Measurements from ENCODE around the gene GPR27.

GPR27 gene

GRCh38 chr3:71709908-71710511 lies 43.6 kb upstream of the GPR27 start:
- H3K4me3 Mint-ChIP-seq, result no peak overlapping the region
- peaks cover 4% of the 10 kb centered on the region for H3K36me3 Mint-ChIP-seq (ENCODE audit: low read depth)
- no peak for TF ChIP-seq CTCF (IDR thresholded peaks at IDR 0.05; ENCODE audit: unreplicated experiment in 3 of 3)
- no peaks in the 10 kb centered on the region for H3K9me3 Mint-ChIP-seq
- no peaks in the 10 kb centered on the region for H3K27me3 Mint-ChIP-seq (ENCODE audit: low read depth)
- H3K4me1 Mint-ChIP-seq, result no peaks in the 10 kb centered on the region
- no peak overlapping the region for H3K27ac Mint-ChIP-seq

- Mint-ChIP-seq H3K4me1 (no peaks in the 10 kb centered on the region), H3K36me3 (ENCODE audit: low read depth) (peaks cover 4% of the 10 kb centered on the region), H3K27ac (no peak overlapping the region), H3K9me3 (no peaks in the 10 kb centered on the region), H3K4me3 (no peak overlapping the region), H3K27me3 (ENCODE audit: low read depth) (peaks cover 3% of the 10 kb centered on the region)
- peak; percentile 64 to 70 (median 69) for TF ChIP-seq CTCF (IDR thresholded peaks at IDR 0.05; ENCODE audit: unreplicated experiment in 3 of 3)
Measured at GRCh38 chr3:71710906-71711494, 42.7 kb upstream of the GPR27 start.

GRCh38 chr3:71713041-71713440 lies 40.6 kb upstream of the GPR27 start:
- Mint-ChIP-seq H3K27me3 (ENCODE audit: low read depth) (peaks cover 3% of the 10 kb centered on the region), H3K4me3 (no peak overlapping the region), H3K27ac (no peak overlapping the region), H3K4me1 (no peaks in the 10 kb centered on the region), H3K9me3 (no peaks in the 10 kb centered on the region), H3K36me3 (ENCODE audit: low read depth) (peaks cover 4% of the 10 kb centered on the region)
- no peak for TF ChIP-seq CTCF (IDR thresholded peaks at IDR 0.05; ENCODE audit: unreplicated experiment in 3 of 3)

- Mint-ChIP-seq H3K4me1 (no peaks in the 10 kb centered on the region), H3K27ac (no peak overlapping the region), H3K36me3 (ENCODE audit: low read depth) (peaks cover 4% of the 10 kb centered on the region), H3K9me3 (no peaks in the 10 kb centered on the region), H3K4me3 (no peak overlapping the region), H3K27me3 (ENCODE audit: low read depth) (peaks cover 11% of the 10 kb centered on the region)
- TF ChIP-seq CTCF (IDR thresholded peaks at IDR 0.05; ENCODE audit: unreplicated experiment in 3 of 3), result no peak
Measured at GRCh38 chr3:71714595-71714994, 39.1 kb upstream of the GPR27 start.

- H3K4me3 Mint-ChIP-seq, result no peak overlapping the region
- TF ChIP-seq CTCF (IDR thresholded peaks at IDR 0.05; ENCODE audit: unreplicated experiment in 3 of 3), result no peak
- H3K27ac Mint-ChIP-seq, result no peak overlapping the region
- no peaks in the 10 kb centered on the region for H3K36me3 Mint-ChIP-seq (ENCODE audit: low read depth)
- no peaks in the 10 kb centered on the region for H3K4me1 Mint-ChIP-seq
- peaks cover 29% of the 10 kb centered on the region for H3K27me3 Mint-ChIP-seq (ENCODE audit: low read depth)
- H3K9me3 Mint-ChIP-seq, result no peaks in the 10 kb centered on the region
Measured at GRCh38 chr3:71718072-71718471, 35.6 kb upstream of the GPR27 start.

GRCh38 chr3:71721002-71721401 lies 32.7 kb upstream of the GPR27 start:
- no peaks in the 10 kb centered on the region for H3K9me3 Mint-ChIP-seq

More at GRCh38 chr3:71721002-71721401, 32.7 kb upstream of the GPR27 start:
- no peak for TF ChIP-seq CTCF (IDR thresholded peaks at IDR 0.05; ENCODE audit: unreplicated experiment in 3 of 3)
- Mint-ChIP-seq H3K27me3 (ENCODE audit: low read depth) (peaks cover 44% of the 10 kb centered on the region), H3K4me3 (no peak overlapping the region), H3K36me3 (ENCODE audit: low read depth) (no peaks in the 10 kb centered on the region), H3K27ac (no peak overlapping the region), H3K4me1 (peaks cover 11% of the 10 kb centered on the region)

Data from nephron (organoid).